ENCODE data around the gene C12orf42. TPM values are rescaled to one million over a fixed set of nuclear protein-coding genes. Genes with fewer than 3 reads are reported as not detected.

Gene C12orf42
- total and polyA plus RNA-seq, 10 of the 15 experiments (the other 5 are each of a cell fraction or from before 2014, with no cell fraction given) = 1.4 to 7.0 (median 2.4) TPM

DNA sequence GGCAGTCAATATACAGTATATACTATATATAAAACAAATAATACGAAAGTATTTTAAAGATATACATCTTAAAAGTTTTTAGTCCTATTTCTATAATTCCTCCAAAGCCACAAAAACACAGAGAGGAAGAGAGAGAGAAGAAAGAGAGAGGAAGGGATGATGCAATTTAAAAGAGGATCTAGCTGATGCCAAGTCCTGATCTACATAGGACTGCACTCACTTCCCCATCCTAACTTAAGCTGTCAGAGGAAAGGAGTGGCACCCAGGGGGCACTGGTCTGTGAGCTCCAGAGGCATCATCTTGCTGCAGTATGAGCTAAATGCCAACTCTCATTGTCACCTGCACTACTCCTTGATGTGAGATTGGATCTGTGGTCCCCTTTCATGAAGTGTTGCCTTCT, 95.8 kb downstream of the C12orf42 start (continued):
- TF ChIP-seq, protein P1, sequence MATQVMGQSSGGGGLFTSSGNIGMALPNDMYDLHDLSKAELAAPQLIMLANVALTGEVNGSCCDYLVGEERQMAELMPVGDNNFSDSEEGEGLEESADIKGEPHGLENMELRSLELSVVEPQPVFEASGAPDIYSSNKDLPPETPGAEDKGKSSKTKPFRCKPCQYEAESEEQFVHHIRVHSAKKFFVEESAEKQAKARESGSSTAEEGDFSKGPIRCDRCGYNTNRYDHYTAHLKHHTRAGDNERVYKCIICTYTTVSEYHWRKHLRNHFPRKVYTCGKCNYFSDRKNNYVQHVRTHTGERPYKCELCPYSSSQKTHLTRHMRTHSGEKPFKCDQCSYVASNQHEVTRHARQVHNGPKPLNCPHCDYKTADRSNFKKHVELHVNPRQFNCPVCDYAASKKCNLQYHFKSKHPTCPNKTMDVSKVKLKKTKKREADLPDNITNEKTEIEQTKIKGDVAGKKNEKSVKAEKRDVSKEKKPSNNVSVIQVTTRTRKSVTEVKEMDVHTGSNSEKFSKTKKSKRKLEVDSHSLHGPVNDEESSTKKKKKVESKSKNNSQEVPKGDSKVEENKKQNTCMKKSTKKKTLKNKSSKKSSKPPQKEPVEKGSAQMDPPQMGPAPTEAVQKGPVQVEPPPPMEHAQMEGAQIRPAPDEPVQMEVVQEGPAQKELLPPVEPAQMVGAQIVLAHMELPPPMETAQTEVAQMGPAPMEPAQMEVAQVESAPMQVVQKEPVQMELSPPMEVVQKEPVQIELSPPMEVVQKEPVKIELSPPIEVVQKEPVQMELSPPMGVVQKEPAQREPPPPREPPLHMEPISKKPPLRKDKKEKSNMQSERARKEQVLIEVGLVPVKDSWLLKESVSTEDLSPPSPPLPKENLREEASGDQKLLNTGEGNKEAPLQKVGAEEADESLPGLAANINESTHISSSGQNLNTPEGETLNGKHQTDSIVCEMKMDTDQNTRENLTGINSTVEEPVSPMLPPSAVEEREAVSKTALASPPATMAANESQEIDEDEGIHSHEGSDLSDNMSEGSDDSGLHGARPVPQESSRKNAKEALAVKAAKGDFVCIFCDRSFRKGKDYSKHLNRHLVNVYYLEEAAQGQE (IDR thresholded peaks at IDR 0.05; ENCODE audit: low read depth, low read length) = no peak
- no peak for TF ChIP-seq NFIC (IDR thresholded peaks at IDR 0.05; ENCODE audit: low read depth, low read length)
- TF ChIP-seq, protein P2, sequence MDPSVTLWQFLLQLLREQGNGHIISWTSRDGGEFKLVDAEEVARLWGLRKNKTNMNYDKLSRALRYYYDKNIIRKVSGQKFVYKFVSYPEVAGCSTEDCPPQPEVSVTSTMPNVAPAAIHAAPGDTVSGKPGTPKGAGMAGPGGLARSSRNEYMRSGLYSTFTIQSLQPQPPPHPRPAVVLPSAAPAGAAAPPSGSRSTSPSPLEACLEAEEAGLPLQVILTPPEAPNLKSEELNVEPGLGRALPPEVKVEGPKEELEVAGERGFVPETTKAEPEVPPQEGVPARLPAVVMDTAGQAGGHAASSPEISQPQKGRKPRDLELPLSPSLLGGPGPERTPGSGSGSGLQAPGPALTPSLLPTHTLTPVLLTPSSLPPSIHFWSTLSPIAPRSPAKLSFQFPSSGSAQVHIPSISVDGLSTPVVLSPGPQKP (IDR thresholded peaks at IDR 0.05; ENCODE audit: low read depth, low read length) = no peak
- no peak for TF ChIP-seq IKZF2 (IDR thresholded peaks at IDR 0.05)

DNA sequence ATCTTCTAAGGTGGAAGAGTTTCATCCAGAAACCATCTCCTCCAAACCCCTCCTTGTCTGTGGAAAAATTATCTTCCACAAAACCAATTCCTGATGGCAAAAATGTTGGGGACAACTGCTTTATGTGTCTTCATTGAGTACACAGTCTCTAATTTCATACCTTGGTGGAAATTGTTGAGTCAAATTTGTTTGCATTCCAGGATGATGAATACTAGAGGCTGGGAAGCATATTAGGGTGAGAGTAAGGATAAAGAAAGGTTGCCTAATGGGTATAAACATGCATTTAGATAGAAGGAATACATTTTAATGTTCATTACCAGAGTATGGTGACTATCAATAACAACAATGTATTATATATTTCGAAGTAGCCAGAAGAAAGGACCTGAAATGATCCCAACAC, 98.2 kb downstream of the C12orf42 start:
- BruUV-seq (replicated peaks) = no TSS peak
- CTCF ChIA-PET = no interaction called here
- Histone ChIP-seq H3K4me2 (ENCODE audit: control insufficient read depth, insufficient read depth) (no peak overlapping the region), H3K9me3 (replicated peaks; ENCODE audit: control insufficient read depth, insufficient read depth, low read length) (peaks cover 6% of the 10 kb centered on the region; the same call in 2 of the 3 replicates), H2AFZ (ENCODE audit: control insufficient read depth, low read depth, low read length) (no peak overlapping the region), H3K4me1 (ENCODE audit: control insufficient read depth, insufficient read depth, low read length) (peaks cover 5% of the 10 kb centered on the region), H3K9ac (ENCODE audit: control insufficient read depth, insufficient read depth, low read length) (no peak overlapping the region), H3K36me3 (ENCODE audit: control insufficient read depth in 2 of 2, insufficient read depth in 2 of 2, low read length in 1 of 2) (peaks cover 0 to 1% of the 10 kb centered on the region in 2 experiments; a peak in 1 of 4 replicates), H3K79me2 (ENCODE audit: control insufficient read depth, insufficient read depth, low read length) (no peaks in the 10 kb centered on the region), H3K27ac (ENCODE audit: control insufficient read depth, insufficient read depth) (no peak overlapping the region), H4K20me1 (ENCODE audit: control insufficient read depth, insufficient read depth) (no peaks in the 10 kb centered on the region), H3K27me3 (replicated peaks in 1 of 2; ENCODE audit: control insufficient read depth in 2 of 2, insufficient read depth in 2 of 2, low read length in 1 of 2) (no peaks in the 10 kb centered on the region), H3K4me3 (no peak overlapping the region)
- in situ Hi-C loops (cut with MboI) = no loop called here
- POLR2A ChIA-PET = no interaction called here
- ATAC-seq (no peak), DNase-seq (ENCODE audit: low read depth, low spot score) (no peak), FAIRE-seq (no peak)
- intact Hi-C loops (cut with micrococcal nuclease; ENCODE audit: unreplicated experiment) = no loop called here
- SMC1A ChIA-PET (ENCODE audit: uncharacterized antibody, unreplicated experiment) = no interaction called here
- RAD21 ChIA-PET (ENCODE audit: unreplicated experiment) = no interaction called here
- WGBS (ENCODE audit: insufficient coverage, insufficient replicate concordance, low lambda C conversion rate, missing lambda C conversion rate) = 0% methylated on average over 1 of the region's 1 CpG
- TF ChIP-seq EZH2 (IDR thresholded peaks at IDR 0.05; ENCODE audit: borderline replicate concordance, control insufficient read depth, low read depth, low read length) = no peak
- no peak for TF ChIP-seq EED (IDR thresholded peaks at IDR 0.05; ENCODE audit: low read depth)
- TF ChIP-seq, protein P3, sequence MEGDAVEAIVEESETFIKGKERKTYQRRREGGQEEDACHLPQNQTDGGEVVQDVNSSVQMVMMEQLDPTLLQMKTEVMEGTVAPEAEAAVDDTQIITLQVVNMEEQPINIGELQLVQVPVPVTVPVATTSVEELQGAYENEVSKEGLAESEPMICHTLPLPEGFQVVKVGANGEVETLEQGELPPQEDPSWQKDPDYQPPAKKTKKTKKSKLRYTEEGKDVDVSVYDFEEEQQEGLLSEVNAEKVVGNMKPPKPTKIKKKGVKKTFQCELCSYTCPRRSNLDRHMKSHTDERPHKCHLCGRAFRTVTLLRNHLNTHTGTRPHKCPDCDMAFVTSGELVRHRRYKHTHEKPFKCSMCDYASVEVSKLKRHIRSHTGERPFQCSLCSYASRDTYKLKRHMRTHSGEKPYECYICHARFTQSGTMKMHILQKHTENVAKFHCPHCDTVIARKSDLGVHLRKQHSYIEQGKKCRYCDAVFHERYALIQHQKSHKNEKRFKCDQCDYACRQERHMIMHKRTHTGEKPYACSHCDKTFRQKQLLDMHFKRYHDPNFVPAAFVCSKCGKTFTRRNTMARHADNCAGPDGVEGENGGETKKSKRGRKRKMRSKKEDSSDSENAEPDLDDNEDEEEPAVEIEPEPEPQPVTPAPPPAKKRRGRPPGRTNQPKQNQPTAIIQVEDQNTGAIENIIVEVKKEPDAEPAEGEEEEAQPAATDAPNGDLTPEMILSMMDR (IDR thresholded peaks at IDR 0.05 in 2 of 3, conservative IDR thresholded peaks at IDR 0.05 in 1 of 3; ENCODE audit: control insufficient read depth in 2 of 3, extremely low read depth in 1 of 3, insufficient read depth in 1 of 3, low read depth in 3 of 3, low read length in 3 of 3) = no peak
- no peak for TF ChIP-seq LARP7 (IDR thresholded peaks at IDR 0.05)
- TF ChIP-seq NFIC (IDR thresholded peaks at IDR 0.05; ENCODE audit: low read depth, low read length) = no peak
- TF ChIP-seq POU2F2 (IDR thresholded peaks at IDR 0.05; ENCODE audit: borderline replicate concordance, low read depth, low read length) = no peak
- TF ChIP-seq TBL1XR1 (IDR thresholded peaks at IDR 0.05; ENCODE audit: low read depth, low read length) = no peak
- TF ChIP-seq PML (IDR thresholded peaks at IDR 0.05; ENCODE audit: low read length) = no peak
- no peak for TF ChIP-seq ZSCAN29 (IDR thresholded peaks at IDR 0.05)
- TF ChIP-seq TCF7 (IDR thresholded peaks at IDR 0.05; ENCODE audit: borderline replicate concordance) = no peak
- TF ChIP-seq POLR2AphosphoS5 (IDR thresholded peaks at IDR 0.05; ENCODE audit: low read length) = no peak
- TF ChIP-seq TCF12 (IDR thresholded peaks at IDR 0.05; ENCODE audit: low read depth, low read length) = no peak

Measured in GM12878 (cell line).